ENCODE measurements around the gene PANK3. TPM values are rescaled to one million over a fixed set of nuclear protein-coding genes. Genes with fewer than 3 reads are reported as not detected.

PANK3 gene
- total RNA-seq, 1 experiment from 2014 or later = 79.7 TPM

DNA sequence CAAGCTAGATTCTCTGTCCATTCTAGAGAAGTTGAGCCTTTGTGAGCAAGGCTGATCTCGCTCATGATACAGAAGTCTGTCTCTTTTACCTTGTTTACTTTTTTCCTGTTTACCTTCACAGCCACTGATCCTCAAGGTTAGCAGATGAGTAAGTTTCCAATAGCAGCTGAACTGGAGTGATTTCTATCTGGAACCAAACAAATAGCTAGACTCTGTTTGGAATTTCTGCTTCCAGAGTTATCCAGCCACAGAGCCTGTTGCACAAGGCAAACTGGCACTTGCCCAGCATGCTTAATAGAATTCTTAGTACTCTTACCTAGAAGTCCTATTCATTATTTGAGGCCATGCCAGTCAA is 12.8 kb upstream of the PANK3 start:
- ChIA-PET CTCF (no interaction called here), POLR2A (no interaction called here)
- no peaks in the 10 kb centered on the region for H3K36me3 ChIP-seq (ENCODE audit: control insufficient read depth, insufficient read depth, low read length)
- in situ Hi-C loops (cut with HindIII; ENCODE audit: low pct_unique_long_range_greater_than_20kb, low sequenced_read_pairs) (no loop called here), intact Hi-C loops (cut with micrococcal nuclease; ENCODE audit: unreplicated experiment) (no loop called here)
- no peaks in the 10 kb centered on the region for H3K4me1 ChIP-seq (ENCODE audit: control insufficient read depth, insufficient read depth, low read length)
- no peak for ATAC-seq
- no TSS peak for BruUV-seq (replicated peaks)
- no peaks in the 10 kb centered on the region for H3K9me3 ChIP-seq (ENCODE audit: control insufficient read depth, insufficient read depth, low read depth, low read length)
- TF ChIP-seq SIN3A (IDR thresholded peaks at IDR 0.05; ENCODE audit: borderline replicate concordance, insufficient read depth, low read depth, low read length) (no peak), POLR2AphosphoS5 (IDR thresholded peaks at IDR 0.05; ENCODE audit: low read depth, low read length) (no peak), TCF7L2 (IDR thresholded peaks at IDR 0.05; ENCODE audit: low read depth, low read length) (no peak)
- TF ChIP-seq, protein P1, sequence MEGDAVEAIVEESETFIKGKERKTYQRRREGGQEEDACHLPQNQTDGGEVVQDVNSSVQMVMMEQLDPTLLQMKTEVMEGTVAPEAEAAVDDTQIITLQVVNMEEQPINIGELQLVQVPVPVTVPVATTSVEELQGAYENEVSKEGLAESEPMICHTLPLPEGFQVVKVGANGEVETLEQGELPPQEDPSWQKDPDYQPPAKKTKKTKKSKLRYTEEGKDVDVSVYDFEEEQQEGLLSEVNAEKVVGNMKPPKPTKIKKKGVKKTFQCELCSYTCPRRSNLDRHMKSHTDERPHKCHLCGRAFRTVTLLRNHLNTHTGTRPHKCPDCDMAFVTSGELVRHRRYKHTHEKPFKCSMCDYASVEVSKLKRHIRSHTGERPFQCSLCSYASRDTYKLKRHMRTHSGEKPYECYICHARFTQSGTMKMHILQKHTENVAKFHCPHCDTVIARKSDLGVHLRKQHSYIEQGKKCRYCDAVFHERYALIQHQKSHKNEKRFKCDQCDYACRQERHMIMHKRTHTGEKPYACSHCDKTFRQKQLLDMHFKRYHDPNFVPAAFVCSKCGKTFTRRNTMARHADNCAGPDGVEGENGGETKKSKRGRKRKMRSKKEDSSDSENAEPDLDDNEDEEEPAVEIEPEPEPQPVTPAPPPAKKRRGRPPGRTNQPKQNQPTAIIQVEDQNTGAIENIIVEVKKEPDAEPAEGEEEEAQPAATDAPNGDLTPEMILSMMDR (IDR thresholded peaks at IDR 0.05) = no peak
- TF ChIP-seq, protein P2, sequence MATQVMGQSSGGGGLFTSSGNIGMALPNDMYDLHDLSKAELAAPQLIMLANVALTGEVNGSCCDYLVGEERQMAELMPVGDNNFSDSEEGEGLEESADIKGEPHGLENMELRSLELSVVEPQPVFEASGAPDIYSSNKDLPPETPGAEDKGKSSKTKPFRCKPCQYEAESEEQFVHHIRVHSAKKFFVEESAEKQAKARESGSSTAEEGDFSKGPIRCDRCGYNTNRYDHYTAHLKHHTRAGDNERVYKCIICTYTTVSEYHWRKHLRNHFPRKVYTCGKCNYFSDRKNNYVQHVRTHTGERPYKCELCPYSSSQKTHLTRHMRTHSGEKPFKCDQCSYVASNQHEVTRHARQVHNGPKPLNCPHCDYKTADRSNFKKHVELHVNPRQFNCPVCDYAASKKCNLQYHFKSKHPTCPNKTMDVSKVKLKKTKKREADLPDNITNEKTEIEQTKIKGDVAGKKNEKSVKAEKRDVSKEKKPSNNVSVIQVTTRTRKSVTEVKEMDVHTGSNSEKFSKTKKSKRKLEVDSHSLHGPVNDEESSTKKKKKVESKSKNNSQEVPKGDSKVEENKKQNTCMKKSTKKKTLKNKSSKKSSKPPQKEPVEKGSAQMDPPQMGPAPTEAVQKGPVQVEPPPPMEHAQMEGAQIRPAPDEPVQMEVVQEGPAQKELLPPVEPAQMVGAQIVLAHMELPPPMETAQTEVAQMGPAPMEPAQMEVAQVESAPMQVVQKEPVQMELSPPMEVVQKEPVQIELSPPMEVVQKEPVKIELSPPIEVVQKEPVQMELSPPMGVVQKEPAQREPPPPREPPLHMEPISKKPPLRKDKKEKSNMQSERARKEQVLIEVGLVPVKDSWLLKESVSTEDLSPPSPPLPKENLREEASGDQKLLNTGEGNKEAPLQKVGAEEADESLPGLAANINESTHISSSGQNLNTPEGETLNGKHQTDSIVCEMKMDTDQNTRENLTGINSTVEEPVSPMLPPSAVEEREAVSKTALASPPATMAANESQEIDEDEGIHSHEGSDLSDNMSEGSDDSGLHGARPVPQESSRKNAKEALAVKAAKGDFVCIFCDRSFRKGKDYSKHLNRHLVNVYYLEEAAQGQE (IDR thresholded peaks at IDR 0.05; ENCODE audit: insufficient read depth in 1 of 2, low read depth in 2 of 2, low read length in 1 of 2) = no peak
- H3K27me3 ChIP-seq (ENCODE audit: control insufficient read depth, insufficient read depth, low read length) = peaks cover 6% of the 10 kb centered on the region
- no peak for DNase-seq (ENCODE audit: low read depth, low spot score)
- H3K27ac ChIP-seq (ENCODE audit: low read length) = no peak overlapping the region
- H3K4me3 ChIP-seq (ENCODE audit: low read depth in 2 of 2, low read length in 2 of 2) = no peak overlapping the region

DNA sequence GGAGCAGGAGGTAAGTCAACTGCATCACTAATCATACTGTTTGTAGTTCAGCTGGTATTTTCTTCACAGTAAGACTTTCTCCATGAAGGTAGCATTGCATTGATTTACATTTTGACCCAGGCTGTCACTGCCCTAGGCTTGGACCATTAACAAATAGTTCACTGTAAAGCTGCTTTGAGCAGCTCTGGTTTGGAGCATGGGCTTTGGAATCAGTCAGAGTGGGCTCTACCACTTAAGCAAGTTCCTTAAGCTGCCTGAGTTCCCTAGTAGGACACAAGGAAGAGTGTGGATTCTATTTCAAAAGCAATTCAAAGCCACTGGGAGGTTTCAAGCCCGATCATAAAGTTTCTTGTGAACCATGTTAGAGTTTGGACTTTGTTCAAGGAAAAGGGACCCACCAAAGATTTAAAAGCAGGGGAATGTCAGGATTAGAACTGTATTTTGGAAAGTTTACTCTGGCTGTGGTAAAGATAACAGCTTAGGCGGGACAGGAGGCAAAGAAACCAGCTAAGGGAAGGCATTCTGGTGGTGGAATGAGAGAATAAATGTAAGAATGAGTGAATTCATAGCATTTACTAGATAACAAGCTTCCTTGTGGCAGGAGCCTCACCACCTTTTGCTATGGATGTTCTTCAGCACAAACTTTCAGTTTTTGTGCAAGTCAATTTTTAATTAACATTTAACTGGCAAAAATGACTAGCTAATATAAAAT is 12.3 kb upstream of the PANK3 start:
- Histone ChIP-seq H3K4me3 (ENCODE audit: low read depth in 2 of 2, low read length in 2 of 2) (no peak overlapping the region), H3K9me3 (ENCODE audit: control insufficient read depth, insufficient read depth, low read depth, low read length) (no peaks in the 10 kb centered on the region), H3K27me3 (ENCODE audit: control insufficient read depth, insufficient read depth, low read length) (peaks cover 6% of the 10 kb centered on the region), H3K4me1 (ENCODE audit: control insufficient read depth, insufficient read depth, low read length) (no peaks in the 10 kb centered on the region), H3K27ac (ENCODE audit: low read length) (no peak overlapping the region), H3K36me3 (ENCODE audit: control insufficient read depth, insufficient read depth, low read length) (no peaks in the 10 kb centered on the region)
- intact Hi-C loops (cut with micrococcal nuclease; ENCODE audit: unreplicated experiment) = no loop called here
- TF ChIP-seq TCF7L2 (IDR thresholded peaks at IDR 0.05; ENCODE audit: low read depth, low read length) = no peak
- no peak for TF ChIP-seq SIN3A (IDR thresholded peaks at IDR 0.05; ENCODE audit: borderline replicate concordance, insufficient read depth, low read depth, low read length)
- TF ChIP-seq, protein P1 (IDR thresholded peaks at IDR 0.05) = no peak
- no TSS peak for BruUV-seq (replicated peaks)
- ATAC-seq = no peak
- POLR2A ChIA-PET = no interaction called here
- CTCF ChIA-PET = no interaction called here
- in situ Hi-C loops (cut with HindIII; ENCODE audit: low pct_unique_long_range_greater_than_20kb, low sequenced_read_pairs) = no loop called here
- DNase-seq (ENCODE audit: low read depth, low spot score) = no peak
